Thymus (tissue), 11 donors: Measurements from ENCODE around the gene IFITM10. TPM values are rescaled to one million over a fixed set of nuclear protein-coding genes. Genes with fewer than 3 reads are reported as not detected.
"Not testable (repeated sequence)": the region's sequence is repeated elsewhere in the genome, so short reads cannot be mapped to it uniquely, and the experiment has no call there.

Experiments
- DNase-seq, 9 donors: peaks; one replicate each; pipeline ENCODE4 v3.0.0-alpha.2; 2013; ENCODE audit warnings: low spot score in 9 of 9, low read depth in 6 of 9, missing footprints in 1 of 9
- H3K27ac ChIP-seq, 2 donors: one replicate each; pipeline ENCODE4 v1.5.1; 2013; ENCODE audit warnings: control low read depth in 1 of 2, low read depth in 1 of 2, low read length in 1 of 2, mild to moderate bottlenecking in 1 of 2, moderate library complexity in 1 of 2
- H3K27me3 ChIP-seq, 2 donors: one replicate each; pipeline ENCODE4 v1.5.1; 2013; ENCODE audit warnings: low read length in 1 of 2; ENCODE audit not compliant: control insufficient read depth in 2 of 2, insufficient read depth in 1 of 2
- H3K36me3 ChIP-seq, 2 donors: one replicate each; pipeline ENCODE4 v1.5.1; 2013; ENCODE audit warnings: low read length in 1 of 2, mild to moderate bottlenecking in 1 of 2, moderate library complexity in 1 of 2; ENCODE audit not compliant: control insufficient read depth in 2 of 2, insufficient read depth in 2 of 2
- H3K4me1 ChIP-seq, 2 donors: one replicate each; pipeline ENCODE4 v1.5.1; 2013; ENCODE audit warnings: low read length in 2 of 2; ENCODE audit not compliant: control insufficient read depth in 2 of 2, insufficient read depth in 2 of 2
- H3K4me3 ChIP-seq, 2 donors: one replicate each; pipeline ENCODE4 v1.5.1; 2013; ENCODE audit warnings: low read length in 2 of 2, control low read depth in 1 of 2, mild to moderate bottlenecking in 1 of 2
- H3K9me3 ChIP-seq, 2 donors: one replicate each; pipeline ENCODE4 v1.5.1; 2013; ENCODE audit warnings: low read length in 1 of 2, mild to moderate bottlenecking in 1 of 2; ENCODE audit not compliant: control insufficient read depth in 2 of 2, insufficient read depth in 1 of 2
- WGBS: extraction: QIAGEN DNeasy Blood & Tissue Kit; methylation state at CpG from one replicate; pipeline ENCODE4 v1.1.7; 2013; 5-methylcytosine and 5-hydroxymethylcytosine counted together
- polyA plus RNA-seq: library from polyadenylated mRNA; stranded (reverse); fragments of 200-250 nt; gene quantifications from one replicate; pipeline ENCODE4 v1.2.3, GENCODE V29; 2013
- total RNA-seq: library from RNA; stranded (reverse); fragments of 120-200 nt; gene quantifications from one replicate; pipeline ENCODE4 v1.2.4, GENCODE V29; 2013
- donor health status: healthy.

IFITM10 gene
- total and polyA plus RNA-seq, 2 donors: 0.14 to 0.80 TPM

- not testable (repeated sequence) for H3K9me3 ChIP-seq, H3K36me3 ChIP-seq, DNase-seq, H3K4me3 ChIP-seq, H3K27me3 ChIP-seq, H3K4me1 ChIP-seq, H3K27ac ChIP-seq
- 91% methylated on average over 14 of the region's 24 CpGs for WGBS
Observed at GRCh38 chr11:1683904-1684572, 66.4 kb downstream of the IFITM10 start.

- H3K4me1 ChIP-seq, H3K27ac ChIP-seq, H3K9me3 ChIP-seq, H3K4me3 ChIP-seq, DNase-seq, H3K27me3 ChIP-seq, H3K36me3 ChIP-seq: not testable (repeated sequence)
- 97% methylated on average over 19 of the region's 19 CpGs for WGBS
Observed at GRCh38 chr11:1683216-1683615, 67.2 kb downstream of the IFITM10 start.

Other genes with a start within 250 kb of the IFITM10 start
- 0.14 TPM for gene DUSP8, start 178.3 kb downstream of the IFITM10 start, total RNA-seq
- gene DUSP8, start 178.3 kb downstream of the IFITM10 start, polyA plus RNA-seq: 2.9 TPM
- gene KRTAP5-1, start 165.3 kb downstream of the IFITM10 start, total RNA-seq: not detected
- gene KRTAP5-1, start 165.3 kb downstream of the IFITM10 start, polyA plus RNA-seq: not detected
- gene KRTAP5-2, start 152.3 kb downstream of the IFITM10 start, total RNA-seq: not detected
- 0.11 TPM for gene KRTAP5-2, start 152.3 kb downstream of the IFITM10 start, polyA plus RNA-seq
- not detected for gene KRTAP5-3, start 142.1 kb downstream of the IFITM10 start, total RNA-seq
- 0.02 TPM for gene KRTAP5-3, start 142.1 kb downstream of the IFITM10 start, polyA plus RNA-seq
- not detected for gene KRTAP5-4, start 128.5 kb downstream of the IFITM10 start, total RNA-seq
- not detected for gene KRTAP5-4, start 128.5 kb downstream of the IFITM10 start, polyA plus RNA-seq
- gene KRTAP5-5, start 120.8 kb downstream of the IFITM10 start, total RNA-seq: not detected
- gene KRTAP5-5, start 120.8 kb downstream of the IFITM10 start, polyA plus RNA-seq: not detected
- gene KRTAP5-6, start 53.4 kb downstream of the IFITM10 start, total RNA-seq: not detected
- gene KRTAP5-6, start 53.4 kb downstream of the IFITM10 start, polyA plus RNA-seq: not detected
- gene CTSD, start 13.3 kb upstream of the IFITM10 start, total RNA-seq: 97.4 TPM
- 487 TPM for gene CTSD, start 13.3 kb upstream of the IFITM10 start, polyA plus RNA-seq
- gene SYT8, start 84.4 kb upstream of the IFITM10 start, total RNA-seq: 0.71 TPM
- 9.8 TPM for gene SYT8, start 84.4 kb upstream of the IFITM10 start, polyA plus RNA-seq
- gene TNNI2, start 88.4 kb upstream of the IFITM10 start, total RNA-seq: 4.5 TPM
- 13.4 TPM for gene TNNI2, start 88.4 kb upstream of the IFITM10 start, polyA plus RNA-seq
- 179 TPM for gene LSP1, start 102.5 kb upstream of the IFITM10 start, total RNA-seq
- 138 TPM for gene LSP1, start 102.5 kb upstream of the IFITM10 start, polyA plus RNA-seq
- gene PRR33, start 141.3 kb upstream of the IFITM10 start, total RNA-seq: not detected
- 0.18 TPM for gene PRR33, start 141.3 kb upstream of the IFITM10 start, polyA plus RNA-seq
- 15.8 TPM for gene TNNT3, start 169.1 kb upstream of the IFITM10 start, total RNA-seq
- gene TNNT3, start 169.1 kb upstream of the IFITM10 start, polyA plus RNA-seq: 44.9 TPM
- 62.8 TPM for gene MRPL23, start 196.7 kb upstream of the IFITM10 start, total RNA-seq
- gene MRPL23, start 196.7 kb upstream of the IFITM10 start, polyA plus RNA-seq: 75.9 TPM
- gene H19, start 247.2 kb upstream of the IFITM10 start, total RNA-seq: 413 TPM
- 102 TPM for gene H19, start 247.2 kb upstream of the IFITM10 start, polyA plus RNA-seq